CD14-positive monocyte (primary cell): ENCODE data around the gene SLC5A5. TPM values are rescaled to one million over a fixed set of nuclear protein-coding genes. Genes with fewer than 3 reads are reported as not detected.

ENCODE experiments used
- DNase-seq, 3 donors: peaks; one replicate each; pipeline ENCODE4 v3.0.0-alpha.2; 2011 to 2022
- H2AFZ ChIP-seq: 2 replicates; pipeline ENCODE4 v1.6.0; 2012; ENCODE audit warnings: mild to moderate bottlenecking, low read depth, low read length, inconsistent platforms; ENCODE audit not compliant: insufficient read depth, poor library complexity, severe bottlenecking
- H3K27ac ChIP-seq, 2 donors: 1 replicate in 1 of 2; 2 replicates in 1 of 2; pipeline ENCODE4 v1.5.1; 2012 to 2013; ENCODE audit warnings: low read length in 2 of 2, control low read depth in 1 of 2, inconsistent platforms in 1 of 2, low read depth in 1 of 2, mild to moderate bottlenecking in 1 of 2
- H3K27me3 ChIP-seq, 2 donors: one replicate each; pipeline versions ENCODE4 v1.6.0 to v1.6.1; 2011 to 2013; ENCODE audit warnings: low read length in 2 of 2; ENCODE audit not compliant: control insufficient read depth in 2 of 2, insufficient read depth in 2 of 2
- H3K36me3 ChIP-seq, 2 donors: replicated peaks in 1 of 2; 1 replicate in 1 of 2; 2 replicates in 1 of 2; pipeline versions ENCODE4 v1.5.1 to v1.6.1; 2012 to 2013; ENCODE audit warnings: low read length in 2 of 2, control low read depth in 1 of 2, inconsistent platforms in 1 of 2, mild to moderate bottlenecking in 1 of 2; ENCODE audit not compliant: insufficient read depth in 2 of 2, control insufficient read depth in 1 of 2
- H3K4me1 ChIP-seq, 2 donors: 1 replicate in 1 of 2; 2 replicates in 1 of 2; pipeline versions ENCODE4 v1.5.1 to v1.6.1; 2012 to 2013; ENCODE audit warnings: low read length in 2 of 2, control low read depth in 1 of 2, inconsistent platforms in 1 of 2, mild to moderate bottlenecking in 1 of 2, moderate library complexity in 1 of 2; ENCODE audit not compliant: insufficient read depth in 2 of 2, control insufficient read depth in 1 of 2
- H3K4me2 ChIP-seq: replicated peaks from 2 replicates; pipeline ENCODE3; 2012; ENCODE audit warnings: low read length, moderate library complexity, mild to moderate bottlenecking; ENCODE audit not compliant: poor library complexity, severe bottlenecking; ENCODE audit errors: extremely low read depth
- H3K4me3 ChIP-seq, 3 experiments: fragments of 200-600 bp in 1 of 3; sonication (generic) in 1 of 3; replicated peaks in 1 of 3; 1 replicate in 2 of 3; 2 replicates in 1 of 3; pipeline ENCODE4 v1.5.1; 2011 to 2013; ENCODE audit warnings: low read length in 3 of 3, mild to moderate bottlenecking in 3 of 3, control low read depth in 2 of 3, low read depth in 2 of 3, inconsistent platforms in 1 of 3, moderate library complexity in 1 of 3
- H3K79me2 ChIP-seq: 2 replicates; pipeline ENCODE4 v1.6.0; 2012; ENCODE audit warnings: mild to moderate bottlenecking, control low read depth, inconsistent platforms, low read length, moderate library complexity; ENCODE audit not compliant: insufficient read depth
- H3K9ac ChIP-seq: 2 replicates; pipeline ENCODE4 v1.6.0; 2017; ENCODE audit warnings: low read length, mild to moderate bottlenecking; ENCODE audit not compliant: insufficient read depth, poor library complexity, severe bottlenecking
- H3K9me3 ChIP-seq, 2 donors: replicated peaks in 1 of 2; 1 replicate in 1 of 2; 2 replicates in 1 of 2; pipeline versions ENCODE4 v1.5.1 to v1.6.1; 2012 to 2013; ENCODE audit warnings: low read length in 2 of 2, control low read depth in 1 of 2; ENCODE audit not compliant: control insufficient read depth in 1 of 2, insufficient read depth in 1 of 2
- H4K20me1 ChIP-seq: 2 replicates; pipeline ENCODE4 v1.6.0; 2012; ENCODE audit warnings: mild to moderate bottlenecking, low read length, control low read depth, moderate library complexity; ENCODE audit not compliant: insufficient read depth
- H3K27ac Mint-ChIP-seq, 7 donors: one replicate each; pipeline ENCODE4 v1.8.0; 2020; ENCODE audit warnings: mild to moderate bottlenecking in 7 of 7, mixed read lengths in 7 of 7, moderate library complexity in 6 of 7, inconsistent platforms in 2 of 7
- H3K27me3 Mint-ChIP-seq, 3 donors: one replicate each; pipeline ENCODE4 v1.8.0; 2021 to 2022; ENCODE audit warnings: low read depth in 3 of 3, mild to moderate bottlenecking in 3 of 3, mixed read lengths in 3 of 3, moderate library complexity in 3 of 3, inconsistent platforms in 1 of 3
- H3K36me3 Mint-ChIP-seq, 2 donors: one replicate each; pipeline ENCODE4 v1.8.0; 2020; ENCODE audit warnings: mixed read lengths in 2 of 2, inconsistent platforms in 1 of 2, mild to moderate bottlenecking in 1 of 2
- H3K4me1 Mint-ChIP-seq: one replicate; pipeline ENCODE4 v1.8.0; 2020; ENCODE audit warnings: mild to moderate bottlenecking, mixed read lengths
- H3K4me3 Mint-ChIP-seq, 2 donors: one replicate each; pipeline ENCODE4 v1.8.0; 2020; ENCODE audit warnings: mild to moderate bottlenecking in 2 of 2, mixed read lengths in 2 of 2, moderate library complexity in 1 of 2
- H3K9me3 Mint-ChIP-seq, 7 donors: one replicate each; pipeline ENCODE4 v1.8.0; 2020 to 2022; ENCODE audit warnings: mixed read lengths in 7 of 7, mild to moderate bottlenecking in 6 of 7, moderate library complexity in 6 of 7, inconsistent platforms in 2 of 7
- whole genome bisulfite sequencing: methylation state at CpG from one replicate; pipeline ENCODE4 v1.1.5; 2013; ENCODE audit warnings: missing lambda C conversion rate; ENCODE audit not compliant: insufficient coverage; 5-methylcytosine and 5-hydroxymethylcytosine counted together
- intact Hi-C, 2 donors: fragments of 100-400 bp; cut with micrococcal nuclease; formaldehyde crosslinking; loops; one replicate each; pipeline versions ENCODE4 v1.15.0 to v1.15.1; 2023
- polyA plus RNA-seq, 3 donors: library from polyadenylated mRNA; depleted of rRNA in 1 of 3; unstranded in 2 of 3; stranded (reverse) in 1 of 3; fragments of 300-500 nt in 2 of 3; fragments of >200 nt in 1 of 3; fragmentation: Illumina TruSeq in 2 of 3; gene quantifications; 1 replicate in 2 of 3; 2 replicates in 1 of 3; pipeline ENCODE4 v1.2.3, GENCODE V29; 2012 to 2021
- TF ChIP-seq, protein P1 (sequence below): fragments of 200-600 bp; IDR thresholded peaks from one replicate; pipeline ENCODE4 v1.8.0; 2022; ENCODE audit warnings: antibody characterized with exemption, mild to moderate bottlenecking

SLC5A5 gene
- polyA plus RNA-seq, 3 donors, result 0.03 TPM; not detected in 2

DNA sequence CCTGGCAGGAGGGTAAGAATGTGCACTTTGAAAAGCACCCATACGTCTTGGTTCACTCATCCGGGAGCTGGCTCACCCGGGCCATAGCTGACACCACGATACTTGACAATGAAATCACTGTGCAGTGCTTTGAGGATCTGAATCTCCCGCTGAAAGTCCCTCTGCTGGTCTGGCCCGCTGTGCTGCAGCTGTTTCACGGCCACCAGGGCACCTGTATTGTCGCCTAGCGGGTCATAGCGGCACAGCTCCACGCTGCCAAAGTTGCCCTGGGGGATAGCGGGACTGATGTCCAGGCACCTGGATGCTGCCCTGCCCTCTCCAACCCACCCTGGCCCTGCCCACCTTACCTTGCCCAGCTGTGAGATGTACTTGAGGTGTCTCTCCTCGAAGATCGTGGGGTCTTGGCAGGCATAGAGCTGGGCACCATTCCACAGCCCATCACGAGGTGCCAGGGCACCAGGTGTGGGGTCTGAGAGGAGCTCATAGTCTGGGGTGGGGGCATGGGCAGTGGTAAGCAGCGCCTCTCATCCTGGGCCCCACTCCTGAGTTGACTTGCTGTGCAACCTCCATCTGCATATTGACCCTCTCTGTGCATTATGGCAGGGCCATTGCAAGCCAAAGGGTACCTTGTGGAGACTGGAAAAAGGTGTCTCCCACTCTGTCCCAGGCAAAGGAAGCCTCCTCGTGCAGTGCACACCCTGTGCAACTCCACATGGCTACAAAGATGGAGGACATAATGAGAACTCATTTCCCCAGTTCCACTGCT lies 39.1 kb upstream of the SLC5A5 start:
- Mint-ChIP-seq H3K27ac (peak overlapping the region in 3 of 7 donors; percentile 30 to 50 (median 35)), H3K9me3 (peaks cover 2 to 7% (median 5%) of the 10 kb centered on the region in 7 donors), H3K4me1 (peaks cover 7% of the 10 kb centered on the region), H3K27me3 (no peaks in the 10 kb centered on the region), H3K4me3 (no peak overlapping the region), H3K36me3 (peaks cover 67 to 83% of the 10 kb centered on the region in 2 donors)
- no peak for DNase-seq
- H2AFZ ChIP-seq, result no peak overlapping the region
- 98% methylated on average over 17 of the region's 17 CpGs for WGBS
- no peak overlapping the region for H3K4me3 ChIP-seq
- H3K9me3 ChIP-seq, result peaks cover 0 to 5% of the 10 kb centered on the region in 2 donors
- peaks cover 5 to 9% of the 10 kb centered on the region in 2 donors for H3K4me1 ChIP-seq
- H3K36me3 ChIP-seq, result peaks cover 49 to 69% of the 10 kb centered on the region in 2 donors
- no peak overlapping the region for H3K27ac ChIP-seq
- no peak overlapping the region for H3K4me2 ChIP-seq
- no peaks in the 10 kb centered on the region for H4K20me1 ChIP-seq
- H3K9ac ChIP-seq, result no peak overlapping the region
- TF ChIP-seq, protein P1, sequence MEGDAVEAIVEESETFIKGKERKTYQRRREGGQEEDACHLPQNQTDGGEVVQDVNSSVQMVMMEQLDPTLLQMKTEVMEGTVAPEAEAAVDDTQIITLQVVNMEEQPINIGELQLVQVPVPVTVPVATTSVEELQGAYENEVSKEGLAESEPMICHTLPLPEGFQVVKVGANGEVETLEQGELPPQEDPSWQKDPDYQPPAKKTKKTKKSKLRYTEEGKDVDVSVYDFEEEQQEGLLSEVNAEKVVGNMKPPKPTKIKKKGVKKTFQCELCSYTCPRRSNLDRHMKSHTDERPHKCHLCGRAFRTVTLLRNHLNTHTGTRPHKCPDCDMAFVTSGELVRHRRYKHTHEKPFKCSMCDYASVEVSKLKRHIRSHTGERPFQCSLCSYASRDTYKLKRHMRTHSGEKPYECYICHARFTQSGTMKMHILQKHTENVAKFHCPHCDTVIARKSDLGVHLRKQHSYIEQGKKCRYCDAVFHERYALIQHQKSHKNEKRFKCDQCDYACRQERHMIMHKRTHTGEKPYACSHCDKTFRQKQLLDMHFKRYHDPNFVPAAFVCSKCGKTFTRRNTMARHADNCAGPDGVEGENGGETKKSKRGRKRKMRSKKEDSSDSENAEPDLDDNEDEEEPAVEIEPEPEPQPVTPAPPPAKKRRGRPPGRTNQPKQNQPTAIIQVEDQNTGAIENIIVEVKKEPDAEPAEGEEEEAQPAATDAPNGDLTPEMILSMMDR, result no peak
- no peaks in the 10 kb centered on the region for H3K79me2 ChIP-seq
- intact Hi-C loops, result no loop called here
- no peaks in the 10 kb centered on the region for H3K27me3 ChIP-seq

- Histone ChIP-seq H3K36me3 (peaks cover 61 to 85% of the 10 kb centered on the region in 2 donors), H3K4me3 (no peak overlapping the region), H3K27me3 (no peaks in the 10 kb centered on the region), H4K20me1 (no peaks in the 10 kb centered on the region), H3K9ac (no peak overlapping the region), H3K79me2 (no peaks in the 10 kb centered on the region), H3K27ac (no peak overlapping the region), H2AFZ (no peak overlapping the region), H3K4me2 (no peak overlapping the region), H3K9me3 (peaks cover 0 to 5% of the 10 kb centered on the region in 2 donors), H3K4me1 (no peaks in the 10 kb centered on the region)
- H3K36me3 Mint-ChIP-seq, result peaks cover 76 to 97% of the 10 kb centered on the region in 2 donors
- H3K4me1 Mint-ChIP-seq, result no peaks in the 10 kb centered on the region
- no peak for DNase-seq
- no peaks in the 10 kb centered on the region for H3K27me3 Mint-ChIP-seq
- H3K9me3 Mint-ChIP-seq, result peaks cover 2 to 7% (median 5%) of the 10 kb centered on the region in 7 donors
- intact Hi-C loops, result loop anchor here in 1 of 2 donors (5.0 kb wide), 1 partner anchor 32 kb away; no protein-coding TSS in a partner anchor
- no peak overlapping the region for H3K27ac Mint-ChIP-seq
- TF ChIP-seq, protein P1, result no peak
- 97% methylated on average over 11 of the region's 27 CpGs for WGBS
- no peak overlapping the region for H3K4me3 Mint-ChIP-seq
These were observed 37.2 kb upstream of the SLC5A5 start for GRCh38 chr19:17834350-17835181.
